PC-9 (cell line): ENCODE data around the gene HHAT. TPM values are rescaled to one million over a fixed set of nuclear protein-coding genes. Genes with fewer than 3 reads are reported as not detected.

Experiments
- BruUV-seq: library from RNA; stranded (reverse); fragments of 400-500 nt; replicated peaks from 2 replicates; lab custom pipeline; 2021; lab: Mats Ljungman, UMichigan
- CTCF ChIA-PET: fragments of 300-600 bp; sonication (Branson Sonifier 250); formaldehyde crosslinking; loops from one replicate; lab custom pipeline; 2022; ENCODE audit warnings: antibody characterized with exemption; lab: Charles Lee
- POLR2A ChIA-PET: fragments of 300-600 bp; sonication (Branson Sonifier 250); formaldehyde crosslinking; loops from one replicate; lab custom pipeline; 2022; ENCODE audit warnings: antibody characterized with exemption; ENCODE audit not compliant: unreplicated experiment; lab: Charles Lee
- DNase-seq, 2 experiments: peaks; one replicate each; pipeline versions ENCODE4 v3.0.0 to v3.0.0-alpha.2; 2015 to 2022; ENCODE audit warnings: mixed read lengths in 1 of 2
- H2AFZ ChIP-seq: fragments of 200-600 bp; sonication (generic); 2 replicates; pipeline ENCODE4 v1.8.1; 2017; ENCODE audit warnings: antibody characterized with exemption
- H3F3A ChIP-seq: fragments of 200-600 bp; sonication (generic); 2 replicates; pipeline ENCODE4 v1.8.1; 2017; ENCODE audit warnings: antibody characterized with exemption, mild to moderate bottlenecking, low read depth; ENCODE audit not compliant: insufficient read depth
- H3K27ac ChIP-seq: fragments of 200-600 bp; sonication (generic); 2 replicates; pipeline ENCODE4 v1.6.1; 2016; ENCODE audit warnings: mixed run types
- H3K27me3 ChIP-seq: fragments of 200-600 bp; sonication (generic); 2 replicates; pipeline ENCODE4 v1.6.1; 2016; ENCODE audit warnings: low read depth, mixed run types; ENCODE audit not compliant: insufficient read depth
- H3K36me3 ChIP-seq: fragments of 200-600 bp; sonication (generic); 2 replicates; pipeline ENCODE4 v1.6.1; 2016; ENCODE audit warnings: low read depth, mixed run types
- H3K4me1 ChIP-seq: fragments of 200-600 bp; sonication (generic); replicated peaks from 2 replicates; pipeline ENCODE4 v1.6.1; 2016; ENCODE audit warnings: mixed run types; ENCODE audit not compliant: insufficient read depth
- H3K4me2 ChIP-seq: fragments of 200-600 bp; sonication (generic); 2 replicates; pipeline ENCODE4 v1.6.1; 2017; ENCODE audit warnings: mixed run types
- H3K4me3 ChIP-seq: fragments of 200-600 bp; sonication (generic); 2 replicates; pipeline ENCODE4 v1.6.1; 2016; ENCODE audit warnings: mixed run types
- H3K79me2 ChIP-seq: fragments of 200-600 bp; sonication (generic); 2 replicates; pipeline ENCODE4 v1.6.1; 2017; ENCODE audit warnings: low read depth, mixed run types
- H3K9me2 ChIP-seq: fragments of 200-600 bp; sonication (generic); 2 replicates; pipeline ENCODE4 v1.8.1; 2017; ENCODE audit warnings: mild to moderate bottlenecking; ENCODE audit not compliant: insufficient read depth
- H3K9me3 ChIP-seq: fragments of 200-600 bp; sonication (generic); 2 replicates; pipeline ENCODE4 v1.8.1; 2016; ENCODE audit warnings: low read depth; ENCODE audit not compliant: insufficient read depth
- H4K20me1 ChIP-seq: fragments of 200-600 bp; sonication (generic); 2 replicates; pipeline ENCODE4 v1.8.1; 2017; ENCODE audit not compliant: insufficient read depth
- EZH2 ChIP-seq: fragments of 200-600 bp; sonication (generic); IDR thresholded peaks from 2 replicates; pipeline ENCODE4 v1.8.0; 2017; ENCODE audit warnings: antibody characterized with exemption, low read depth
- intact Hi-C: fragments of 100-400 bp; cut with micrococcal nuclease; formaldehyde crosslinking; loops from one replicate; pipeline ENCODE4 v1.10.0; 2022; ENCODE audit not compliant: unreplicated experiment
- total RNA-seq: library from RNA; stranded (reverse); gene quantifications from 2 replicates; pipeline ENCODE4 v1.2.3, GENCODE V29; 2021
- TF ChIP-seq, protein P1 (sequence below): fragments of 200-600 bp; sonication (generic); conservative IDR thresholded peaks from 2 replicates; pipeline ENCODE4 v1.6.1; 2017; ENCODE audit warnings: mixed run types, antibody characterized with exemption, mild to moderate bottlenecking, moderate library complexity

HHAT gene
- total RNA-seq, 1 experiment from 2014 or later: 5.3 TPM

DNA sequence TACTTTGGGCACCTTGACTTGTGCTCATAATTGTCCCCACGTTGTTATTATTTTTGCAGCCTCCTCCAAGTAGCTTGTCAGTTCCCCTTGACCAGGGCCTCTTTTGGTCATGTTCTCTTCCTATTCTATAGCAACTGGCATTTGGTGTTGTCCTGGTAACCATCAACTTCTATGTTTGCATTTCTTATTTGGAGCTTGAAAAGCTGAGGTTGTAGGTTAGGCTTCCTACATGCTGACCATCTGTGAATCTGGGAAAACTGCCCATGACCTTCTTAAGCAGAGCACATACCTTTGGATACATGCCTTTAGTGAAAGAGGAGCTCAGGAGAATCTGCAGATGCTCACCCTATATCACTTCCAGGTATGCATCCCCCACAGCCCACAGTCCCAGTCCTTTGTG lies 160.8 kb downstream of the HHAT start:
- H3K79me2 ChIP-seq: no peaks in the 10 kb centered on the region
- BruUV-seq: no TSS peak
- CTCF ChIA-PET: no interaction called here

DNA sequence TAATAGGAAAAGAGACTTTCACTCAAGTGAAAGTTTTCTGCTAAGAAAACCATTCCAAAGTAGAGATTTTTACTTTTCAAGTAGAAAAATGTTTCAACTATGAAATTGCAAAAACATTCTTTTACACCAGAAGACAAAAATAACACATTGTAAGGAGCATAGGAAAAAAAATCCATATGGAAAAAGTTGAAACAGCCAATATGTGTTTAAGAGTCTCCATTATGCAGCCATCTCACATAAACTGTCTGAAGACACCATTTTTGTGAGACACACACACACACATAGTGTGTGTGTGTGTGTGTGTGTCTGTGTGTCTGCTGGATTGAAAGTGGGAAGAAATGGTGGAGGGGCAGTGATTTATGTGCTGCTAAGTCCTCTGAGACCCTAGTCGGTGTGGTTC lies 162.1 kb downstream of the HHAT start:
- BruUV-seq: no TSS peak
- Histone ChIP-seq H3K27me3 (no peaks in the 10 kb centered on the region), H3K4me2 (no peak overlapping the region), H3K27ac (no peak overlapping the region), H4K20me1 (no peaks in the 10 kb centered on the region), H3K9me3 (no peaks in the 10 kb centered on the region), H3K4me1 (no peaks in the 10 kb centered on the region), H2AFZ (no peak overlapping the region), H3F3A (no peaks in the 10 kb centered on the region), H3K36me3 (no peaks in the 10 kb centered on the region), H3K9me2 (no peaks in the 10 kb centered on the region), H3K79me2 (no peaks in the 10 kb centered on the region), H3K4me3 (no peak overlapping the region)
- CTCF ChIA-PET: no interaction called here
- POLR2A ChIA-PET: no interaction called here
- DNase-seq: no peak
- TF ChIP-seq, protein P1, sequence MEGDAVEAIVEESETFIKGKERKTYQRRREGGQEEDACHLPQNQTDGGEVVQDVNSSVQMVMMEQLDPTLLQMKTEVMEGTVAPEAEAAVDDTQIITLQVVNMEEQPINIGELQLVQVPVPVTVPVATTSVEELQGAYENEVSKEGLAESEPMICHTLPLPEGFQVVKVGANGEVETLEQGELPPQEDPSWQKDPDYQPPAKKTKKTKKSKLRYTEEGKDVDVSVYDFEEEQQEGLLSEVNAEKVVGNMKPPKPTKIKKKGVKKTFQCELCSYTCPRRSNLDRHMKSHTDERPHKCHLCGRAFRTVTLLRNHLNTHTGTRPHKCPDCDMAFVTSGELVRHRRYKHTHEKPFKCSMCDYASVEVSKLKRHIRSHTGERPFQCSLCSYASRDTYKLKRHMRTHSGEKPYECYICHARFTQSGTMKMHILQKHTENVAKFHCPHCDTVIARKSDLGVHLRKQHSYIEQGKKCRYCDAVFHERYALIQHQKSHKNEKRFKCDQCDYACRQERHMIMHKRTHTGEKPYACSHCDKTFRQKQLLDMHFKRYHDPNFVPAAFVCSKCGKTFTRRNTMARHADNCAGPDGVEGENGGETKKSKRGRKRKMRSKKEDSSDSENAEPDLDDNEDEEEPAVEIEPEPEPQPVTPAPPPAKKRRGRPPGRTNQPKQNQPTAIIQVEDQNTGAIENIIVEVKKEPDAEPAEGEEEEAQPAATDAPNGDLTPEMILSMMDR: no peak
- no peak for TF ChIP-seq EZH2
- intact Hi-C loops: no loop called here

More for the DNA sequence above, 160.8 kb downstream of the HHAT start:
- Histone ChIP-seq H3K4me2 (no peak overlapping the region), H3K9me3 (no peaks in the 10 kb centered on the region), H3K4me3 (no peak overlapping the region), H3K4me1 (no peaks in the 10 kb centered on the region), H3K36me3 (no peaks in the 10 kb centered on the region), H2AFZ (no peak overlapping the region), H3F3A (no peaks in the 10 kb centered on the region), H3K27me3 (no peaks in the 10 kb centered on the region), H3K27ac (no peak overlapping the region), H4K20me1 (no peaks in the 10 kb centered on the region), H3K9me2 (no peaks in the 10 kb centered on the region)
- no peak for TF ChIP-seq EZH2
- TF ChIP-seq, protein P1: no peak
- POLR2A ChIA-PET: no interaction called here
- intact Hi-C loops: no loop called here
- DNase-seq: no peak

DNA sequence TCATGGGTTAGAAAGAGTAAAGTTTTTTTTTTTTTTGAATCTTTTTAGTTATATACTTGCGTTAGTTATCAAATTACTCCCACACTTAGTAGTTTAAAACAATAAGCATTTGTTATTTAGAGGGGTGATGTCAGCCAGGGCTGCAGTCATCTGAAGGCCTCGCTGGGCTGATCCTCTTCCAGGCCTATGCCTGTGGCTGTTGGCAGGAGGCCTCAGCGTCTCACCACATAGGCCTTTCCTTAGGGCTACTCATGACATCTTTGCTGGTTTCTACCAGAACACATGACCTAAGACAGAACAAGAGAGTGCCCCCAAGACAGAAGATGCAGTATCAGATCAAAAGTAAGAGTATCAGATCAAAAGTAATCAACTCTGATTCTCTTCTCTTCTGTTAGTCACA lies 167.4 kb downstream of the HHAT start:
- H3K9me2 ChIP-seq: no peaks in the 10 kb centered on the region
- H3K27me3 ChIP-seq: no peaks in the 10 kb centered on the region
- DNase-seq: no peak
- no peaks in the 10 kb centered on the region for H3K79me2 ChIP-seq
- no peak overlapping the region for H2AFZ ChIP-seq
- H3K9me3 ChIP-seq: no peaks in the 10 kb centered on the region
- ChIA-PET CTCF (no interaction called here), POLR2A (no interaction called here)
- H3K4me3 ChIP-seq: no peak overlapping the region
- TF ChIP-seq, protein P1: no peak
- TF ChIP-seq EZH2: no peak
- no peaks in the 10 kb centered on the region for H3K4me1 ChIP-seq
- no peaks in the 10 kb centered on the region for H4K20me1 ChIP-seq
- H3K4me2 ChIP-seq: no peak overlapping the region
- no TSS peak for BruUV-seq
- H3K36me3 ChIP-seq: no peaks in the 10 kb centered on the region
- no peak overlapping the region for H3K27ac ChIP-seq
- intact Hi-C loops: no loop called here
- H3F3A ChIP-seq: no peaks in the 10 kb centered on the region
